ENCODE results near the gene MIPEP. TPM values are rescaled to one million over a fixed set of nuclear protein-coding genes. Genes with fewer than 3 reads are reported as not detected.

Gene MIPEP
- total RNA-seq, 1 experiment from 2014 or later = 25.4 TPM

GRCh38 chr13:23684647-23685046, 204.6 kb downstream of the MIPEP start:
- Histone ChIP-seq H3K27ac (ENCODE audit: low read depth, low read length, poor library complexity, severe bottlenecking) (no peak overlapping the region), H3K27me3 (replicated peaks; ENCODE audit: insufficient read depth, low read depth, low read length, poor library complexity) (no peaks in the 10 kb centered on the region), H3K4me3 (ENCODE audit: low read depth, low read length, poor library complexity, severe bottlenecking) (no peak overlapping the region), H3K9me3 (ENCODE audit: low read depth, low read length, poor library complexity, severe bottlenecking) (peaks cover 13% of the 10 kb centered on the region), H3K36me3 (ENCODE audit: insufficient read depth, low read length, poor library complexity, severe bottlenecking) (no peaks in the 10 kb centered on the region), H3K4me1 (ENCODE audit: insufficient read depth, low read length, poor library complexity, severe bottlenecking) (no peaks in the 10 kb centered on the region)
- BruUV-seq (replicated peaks) = no TSS peak
- no peak for DNase-seq (ENCODE audit: low spot score)
- ChIA-PET CTCF (no interaction called here), POLR2A (ENCODE audit: low non-redundant PET) (no interaction called here)
- intact Hi-C loops (cut with micrococcal nuclease; ENCODE audit: unreplicated experiment) = no loop called here
- TF ChIP-seq EZH2 (IDR thresholded peaks at IDR 0.05; ENCODE audit: borderline replicate concordance, low read depth, low read length, poor library complexity, severe bottlenecking) = no peak
- no peak for TF ChIP-seq CTCF (conservative IDR thresholded peaks at IDR 0.05; ENCODE audit: low read depth, low read length)

GRCh38 chr13:23683084-23683483, 206.1 kb downstream of the MIPEP start:
- no peak for DNase-seq (ENCODE audit: low spot score)
- TF ChIP-seq EZH2 (IDR thresholded peaks at IDR 0.05; ENCODE audit: borderline replicate concordance, low read depth, low read length, poor library complexity, severe bottlenecking) = no peak
- TF ChIP-seq CTCF (conservative IDR thresholded peaks at IDR 0.05; ENCODE audit: low read depth, low read length) = no peak
- CTCF ChIA-PET = no interaction called here
- peaks cover 13% of the 10 kb centered on the region for H3K9me3 ChIP-seq (ENCODE audit: low read depth, low read length, poor library complexity, severe bottlenecking)
- H3K4me3 ChIP-seq (ENCODE audit: low read depth, low read length, poor library complexity, severe bottlenecking) = no peak overlapping the region
- BruUV-seq (replicated peaks) = no TSS peak
- no peak overlapping the region for H3K27ac ChIP-seq (ENCODE audit: low read depth, low read length, poor library complexity, severe bottlenecking)
- POLR2A ChIA-PET (ENCODE audit: low non-redundant PET) = no interaction called here
- intact Hi-C loops (cut with micrococcal nuclease; ENCODE audit: unreplicated experiment) = no loop called here
- H3K4me1 ChIP-seq (ENCODE audit: insufficient read depth, low read length, poor library complexity, severe bottlenecking) = no peaks in the 10 kb centered on the region
- no peaks in the 10 kb centered on the region for H3K27me3 ChIP-seq (replicated peaks; ENCODE audit: insufficient read depth, low read depth, low read length, poor library complexity)
- H3K36me3 ChIP-seq (ENCODE audit: insufficient read depth, low read length, poor library complexity, severe bottlenecking) = no peaks in the 10 kb centered on the region

GRCh38 chr13:23680845-23681669, 208.1 kb downstream of the MIPEP start:
- no peaks in the 10 kb centered on the region for H3K27me3 ChIP-seq (replicated peaks; ENCODE audit: insufficient read depth, low read depth, low read length, poor library complexity)
- no peak overlapping the region for H3K27ac ChIP-seq (ENCODE audit: low read depth, low read length, poor library complexity, severe bottlenecking)
- intact Hi-C loops (cut with micrococcal nuclease; ENCODE audit: unreplicated experiment) = no loop called here
- H3K36me3 ChIP-seq (ENCODE audit: insufficient read depth, low read length, poor library complexity, severe bottlenecking) = no peaks in the 10 kb centered on the region
- no peak for DNase-seq (ENCODE audit: low spot score)
- POLR2A ChIA-PET (ENCODE audit: low non-redundant PET) = no interaction called here
- CTCF ChIA-PET = no interaction called here
- no peak overlapping the region for H3K4me3 ChIP-seq (ENCODE audit: low read depth, low read length, poor library complexity, severe bottlenecking)
- no peak for TF ChIP-seq CTCF (conservative IDR thresholded peaks at IDR 0.05; ENCODE audit: low read depth, low read length)
- no peak for TF ChIP-seq EZH2 (IDR thresholded peaks at IDR 0.05; ENCODE audit: borderline replicate concordance, low read depth, low read length, poor library complexity, severe bottlenecking)
- H3K4me1 ChIP-seq (ENCODE audit: insufficient read depth, low read length, poor library complexity, severe bottlenecking) = no peaks in the 10 kb centered on the region
- BruUV-seq (replicated peaks) = no TSS peak
- peaks cover 13% of the 10 kb centered on the region for H3K9me3 ChIP-seq (ENCODE audit: low read depth, low read length, poor library complexity, severe bottlenecking)

Other genes starting within 250 kb of the MIPEP start
- not detected in 2 replicates for gene C1QTNF9B, start 8.1 kb upstream of the MIPEP start, total RNA-seq (2021)